B cell (primary cell): ENCODE measurements around the gene PLS1. TPM values are rescaled to one million over a fixed set of nuclear protein-coding genes. Genes with fewer than 3 reads are reported as not detected.

Experiments
- ATAC-seq: fragments of 200-7000 bp; cut with Tn5 transposase; one replicate; pipeline ENCODE4 v1.10.0; 2021; ENCODE audit warnings: low read depth, mild to moderate bottlenecking, moderate number of reproducible peaks, moderate library complexity
- CTCF ChIA-PET: fragments of 350-600 bp; sonication (Branson Sonifier 250); formaldehyde crosslinking; loops from one replicate; lab custom pipeline; 2021; ENCODE audit warnings: antibody characterized with exemption, inconsistent platforms; lab: Charles Lee
- POLR2A ChIA-PET: fragments of 350-600 bp; sonication (Branson Sonifier 250); formaldehyde crosslinking; loops from one replicate; lab custom pipeline; 2021; ENCODE audit warnings: antibody characterized with exemption; lab: Charles Lee
- DNase-seq: peaks from one replicate; pipeline ENCODE4 v3.0.0; 2013
- H2AFZ ChIP-seq: 2 replicates; pipeline ENCODE4 v1.6.1; 2012; ENCODE audit warnings: mild to moderate bottlenecking, low read depth, low read length; ENCODE audit not compliant: insufficient read depth, poor library complexity, severe bottlenecking
- H3K27ac ChIP-seq, 2 donors: 1 replicate in 1 of 2; 2 replicates in 1 of 2; pipeline ENCODE4 v1.5.1; 2012 to 2013; ENCODE audit warnings: low read length in 2 of 2, mild to moderate bottlenecking in 2 of 2, moderate library complexity in 1 of 2
- H3K27me3 ChIP-seq, 4 experiments: fragments of 200-600 bp in 1 of 4; sonication (generic) in 1 of 4; replicated peaks in 1 of 4; 1 replicate in 2 of 4; 2 replicates in 2 of 4; pipeline versions ENCODE4 v1.6.1 to v1.7.0; 2013 to 2016; ENCODE audit warnings: low read length in 3 of 4, mild to moderate bottlenecking in 2 of 4, mixed read lengths in 1 of 4, moderate library complexity in 1 of 4; ENCODE audit not compliant: insufficient read depth in 4 of 4, control insufficient read depth in 3 of 4; ENCODE audit errors: control extremely low read depth in 1 of 4
- H3K36me3 ChIP-seq, 2 experiments: replicated peaks in 1 of 2; 1 replicate in 1 of 2; 2 replicates in 1 of 2; pipeline versions ENCODE4 v1.6.1 to v1.7.1; 2013; ENCODE audit warnings: low read length in 1 of 2; ENCODE audit not compliant: insufficient read depth in 2 of 2, control insufficient read depth in 1 of 2; ENCODE audit errors: control extremely low read depth in 1 of 2, extremely low read depth in 1 of 2
- H3K4me1 ChIP-seq, 2 donors: fragments of 200-600 bp in 1 of 2; sonication (generic) in 1 of 2; 1 replicate in 1 of 2; 2 replicates in 1 of 2; pipeline versions ENCODE4 v1.5.1 to v1.6.1; 2013 to 2017; ENCODE audit warnings: low read length in 2 of 2; ENCODE audit not compliant: control insufficient read depth in 2 of 2, insufficient read depth in 2 of 2
- H3K4me2 ChIP-seq: replicated peaks from 2 replicates; pipeline ENCODE3; 2012; ENCODE audit warnings: mild to moderate bottlenecking, low read depth, low read length; ENCODE audit not compliant: poor library complexity, severe bottlenecking
- H3K4me3 ChIP-seq, 5 experiments: fragments of 200-600 bp in 1 of 5; sonication (generic) in 1 of 5; 1 replicate in 3 of 5; 2 replicates in 2 of 5; pipeline versions ENCODE4 v1.5.1 to v1.7.0; 2011 to 2016; ENCODE audit warnings: low read length in 4 of 5, mild to moderate bottlenecking in 4 of 5, low read depth in 2 of 5, control low read depth in 1 of 5, moderate library complexity in 1 of 5; ENCODE audit not compliant: insufficient read depth in 1 of 5; ENCODE audit errors: control extremely low read depth in 1 of 5, extremely low read depth in 1 of 5
- H3K79me2 ChIP-seq: fragments of 200-600 bp; sonication (generic); one replicate; pipeline ENCODE4 v1.6.0; 2016; ENCODE audit warnings: low read length; ENCODE audit not compliant: control insufficient read depth, insufficient read depth
- H3K9ac ChIP-seq: fragments of 200-600 bp; sonication (generic); 2 replicates; pipeline ENCODE4 v1.6.1; 2017; ENCODE audit warnings: mild to moderate bottlenecking, low read length, moderate library complexity
- H3K9me3 ChIP-seq, 3 donors: one replicate each; pipeline versions ENCODE4 v1.6.1 to v1.7.1; 2013; ENCODE audit warnings: low read length in 2 of 3; ENCODE audit not compliant: control insufficient read depth in 2 of 3, insufficient read depth in 1 of 3; ENCODE audit errors: control extremely low read depth in 1 of 3
- H4K20me1 ChIP-seq: 2 replicates; pipeline ENCODE4 v1.6.0; 2012; ENCODE audit warnings: mild to moderate bottlenecking, low read length; ENCODE audit not compliant: insufficient read depth, control insufficient read depth, poor library complexity, severe bottlenecking
- H3K27ac Mint-ChIP-seq: one replicate; pipeline ENCODE4 v1.8.0; 2021; ENCODE audit warnings: mixed read lengths
- H3K27me3 Mint-ChIP-seq: one replicate; pipeline ENCODE4 v1.8.0; 2021; ENCODE audit warnings: mixed read lengths
- H3K4me1 Mint-ChIP-seq: one replicate; pipeline ENCODE4 v1.8.0; 2021; ENCODE audit warnings: mixed read lengths
- H3K4me3 Mint-ChIP-seq: one replicate; pipeline ENCODE4 v1.8.0; 2021; ENCODE audit warnings: mixed read lengths
- H3K9me3 Mint-ChIP-seq: one replicate; pipeline ENCODE4 v1.8.0; 2022; ENCODE audit warnings: mixed read lengths; ENCODE audit not compliant: insufficient read depth
- EZH2 ChIP-seq: IDR thresholded peaks from 2 replicates; pipeline ENCODE4 v1.6.1; 2012; ENCODE audit warnings: borderline replicate concordance, low read depth, mild to moderate bottlenecking, moderate library complexity, low read length; ENCODE audit not compliant: insufficient read depth, poor library complexity, severe bottlenecking
- WGBS: methylation state at CpG from one replicate; pipeline ENCODE4 v1.1.5; 2013; ENCODE audit warnings: missing lambda C conversion rate; ENCODE audit not compliant: insufficient coverage; 5-methylcytosine and 5-hydroxymethylcytosine counted together
- intact Hi-C: fragments of 100-400 bp; cut with micrococcal nuclease; formaldehyde crosslinking; loops from one replicate; pipeline ENCODE4 v1.10.0; 2022
- polyA plus RNA-seq: library from polyadenylated mRNA; depleted of rRNA; stranded (reverse); fragments of >200 nt; gene quantifications from 2 replicates; pipeline ENCODE4 v1.2.3, GENCODE V29; 2012
- total RNA-seq, 2 donors: library from RNA; stranded (reverse); fragments of 120-200 nt in 1 of 2; gene quantifications; 1 replicate in 1 of 2; 2 replicates in 1 of 2; pipeline versions ENCODE4 v1.2.3 to v1.2.4, GENCODE V29; 2013 to 2022
- TF ChIP-seq, protein P1 (sequence below): fragments of 200-600 bp; IDR thresholded peaks from one replicate; pipeline ENCODE4 v1.8.0; 2022; ENCODE audit warnings: antibody characterized with exemption, mild to moderate bottlenecking

The PLS1 gene
- total and polyA plus RNA-seq, 2 donors (not counting 1 experiment from before 2014, with no cell fraction given), result 0.13 to 0.74 TPM

DNA sequence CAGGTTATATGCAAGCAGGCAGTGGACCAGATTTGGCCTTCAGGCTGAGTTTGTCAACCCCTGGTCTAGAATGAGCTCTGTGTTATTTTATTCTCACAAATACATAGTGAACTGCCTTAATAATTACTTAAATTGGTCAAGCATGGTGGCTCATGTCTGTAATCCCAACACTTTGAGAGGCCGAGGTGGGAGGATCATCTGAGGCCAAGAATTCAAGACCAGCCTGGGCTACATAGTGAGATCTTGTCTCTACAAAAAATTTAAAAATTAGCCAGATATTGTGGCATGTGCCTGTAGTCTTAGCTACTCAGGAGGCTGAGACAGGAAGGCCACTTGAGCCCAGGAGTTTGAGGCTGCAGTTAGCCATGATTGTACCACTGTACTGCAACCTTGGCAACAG is 15.0 kb downstream of the PLS1 start:
- H3K27ac ChIP-seq, result no peak overlapping the region
- WGBS, result 71% methylated on average over 1 of the region's 1 CpG
- ATAC-seq, result no peak

DNA sequence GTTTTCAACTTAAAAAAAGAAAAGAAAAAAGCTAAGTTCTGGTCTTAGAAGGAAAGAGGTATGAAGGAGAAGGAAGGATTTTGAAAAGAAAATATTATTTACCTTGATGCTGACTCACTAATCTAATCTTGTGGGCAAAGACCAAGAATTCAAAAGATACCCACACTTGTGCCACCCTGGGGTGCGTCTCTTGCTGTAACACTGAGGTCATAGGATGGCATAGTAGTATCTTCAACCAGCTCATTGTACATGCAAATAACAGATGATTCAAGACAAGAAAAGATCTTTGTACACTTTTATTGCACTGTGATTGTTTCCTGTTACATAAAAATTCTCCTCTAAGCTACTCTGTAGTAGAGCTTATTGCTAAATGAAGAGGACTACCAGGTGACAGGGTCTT is 17.3 kb downstream of the PLS1 start:
- Histone ChIP-seq H2AFZ (no peak overlapping the region), H3K4me1 (no peaks in the 10 kb centered on the region), H4K20me1 (no peaks in the 10 kb centered on the region), H3K9me3 (no peaks in the 10 kb centered on the region), H3K79me2 (no peaks in the 10 kb centered on the region), H3K9ac (no peak overlapping the region), H3K4me3 (no peak overlapping the region), H3K27me3 (no peaks in the 10 kb centered on the region), H3K4me2 (no peak overlapping the region), H3K27ac (no peak overlapping the region), H3K36me3 (no peaks in the 10 kb centered on the region)
- no CpG with 5 or more reads among the region's 1 CpG for WGBS
- intact Hi-C loops, result no loop called here
- ChIA-PET POLR2A (no interaction called here), CTCF (no interaction called here)
- DNase-seq, result no peak
- Mint-ChIP-seq H3K9me3 (no peaks in the 10 kb centered on the region), H3K4me3 (no peak overlapping the region), H3K4me1 (no peaks in the 10 kb centered on the region), H3K27ac (no peak overlapping the region), H3K27me3 (no peaks in the 10 kb centered on the region)
- no peak for TF ChIP-seq EZH2
- TF ChIP-seq, protein P1, sequence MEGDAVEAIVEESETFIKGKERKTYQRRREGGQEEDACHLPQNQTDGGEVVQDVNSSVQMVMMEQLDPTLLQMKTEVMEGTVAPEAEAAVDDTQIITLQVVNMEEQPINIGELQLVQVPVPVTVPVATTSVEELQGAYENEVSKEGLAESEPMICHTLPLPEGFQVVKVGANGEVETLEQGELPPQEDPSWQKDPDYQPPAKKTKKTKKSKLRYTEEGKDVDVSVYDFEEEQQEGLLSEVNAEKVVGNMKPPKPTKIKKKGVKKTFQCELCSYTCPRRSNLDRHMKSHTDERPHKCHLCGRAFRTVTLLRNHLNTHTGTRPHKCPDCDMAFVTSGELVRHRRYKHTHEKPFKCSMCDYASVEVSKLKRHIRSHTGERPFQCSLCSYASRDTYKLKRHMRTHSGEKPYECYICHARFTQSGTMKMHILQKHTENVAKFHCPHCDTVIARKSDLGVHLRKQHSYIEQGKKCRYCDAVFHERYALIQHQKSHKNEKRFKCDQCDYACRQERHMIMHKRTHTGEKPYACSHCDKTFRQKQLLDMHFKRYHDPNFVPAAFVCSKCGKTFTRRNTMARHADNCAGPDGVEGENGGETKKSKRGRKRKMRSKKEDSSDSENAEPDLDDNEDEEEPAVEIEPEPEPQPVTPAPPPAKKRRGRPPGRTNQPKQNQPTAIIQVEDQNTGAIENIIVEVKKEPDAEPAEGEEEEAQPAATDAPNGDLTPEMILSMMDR, result no peak
- no peak for ATAC-seq

More for the DNA sequence above, 15.0 kb downstream of the PLS1 start:
- Mint-ChIP-seq H3K4me3 (no peak overlapping the region), H3K9me3 (no peaks in the 10 kb centered on the region), H3K27me3 (no peaks in the 10 kb centered on the region), H3K27ac (no peak overlapping the region), H3K4me1 (no peaks in the 10 kb centered on the region)
- Histone ChIP-seq H3K4me3 (no peak overlapping the region), H3K9me3 (no peaks in the 10 kb centered on the region), H2AFZ (no peak overlapping the region), H4K20me1 (no peaks in the 10 kb centered on the region), H3K79me2 (no peaks in the 10 kb centered on the region), H3K9ac (no peak overlapping the region), H3K36me3 (no peaks in the 10 kb centered on the region), H3K4me2 (no peak overlapping the region), H3K27me3 (no peaks in the 10 kb centered on the region), H3K4me1 (no peaks in the 10 kb centered on the region)
- TF ChIP-seq, protein P1, result no peak
- ChIA-PET POLR2A (no interaction called here), CTCF (no interaction called here)
- intact Hi-C loops, result no loop called here
- DNase-seq, result no peak
